HG03175 (cell line): ENCODE measurements around the gene XRCC4.

ENCODE experiments used
- ATAC-seq: cut with Tn5 transposase; IDR thresholded peaks from one replicate; pipeline ENCODE4 v1.9.1; 2021; ENCODE audit warnings: mild to moderate bottlenecking, moderate library complexity; ENCODE audit not compliant: unreplicated experiment

XRCC4 gene

DNA sequence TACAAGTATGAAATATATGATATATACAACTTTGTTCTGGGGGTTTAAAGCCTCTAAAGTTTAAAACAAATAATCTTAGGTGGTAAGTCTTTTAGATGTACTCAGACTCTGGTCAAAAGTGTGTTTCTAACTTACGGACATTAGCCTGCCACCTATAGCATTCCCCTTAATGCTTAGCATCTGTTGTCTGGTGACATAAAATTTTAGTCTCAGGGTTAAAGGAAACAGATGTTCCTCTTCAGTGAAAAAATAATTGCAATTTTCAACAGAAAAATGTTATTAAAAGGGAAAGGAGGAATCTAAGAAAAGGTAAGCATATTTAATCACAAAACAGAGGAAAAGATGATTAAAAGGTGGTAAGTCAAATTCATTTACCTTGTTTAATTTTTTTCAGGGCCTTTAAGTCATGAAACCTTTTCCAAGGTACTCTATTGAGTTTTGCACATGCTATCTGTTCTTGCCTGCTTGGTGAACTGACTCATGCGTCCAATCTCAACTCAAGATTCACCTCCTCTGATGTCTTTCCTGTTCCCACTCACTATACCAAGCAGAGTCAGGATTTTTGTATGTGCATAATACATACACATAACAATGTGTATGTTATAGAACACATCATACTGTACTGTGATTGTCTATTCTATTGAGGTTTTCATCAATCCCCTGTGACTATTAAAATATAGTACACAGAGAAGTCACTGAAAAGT is 8.1 kb upstream of the XRCC4 start:
- ATAC-seq: no peak

DNA sequence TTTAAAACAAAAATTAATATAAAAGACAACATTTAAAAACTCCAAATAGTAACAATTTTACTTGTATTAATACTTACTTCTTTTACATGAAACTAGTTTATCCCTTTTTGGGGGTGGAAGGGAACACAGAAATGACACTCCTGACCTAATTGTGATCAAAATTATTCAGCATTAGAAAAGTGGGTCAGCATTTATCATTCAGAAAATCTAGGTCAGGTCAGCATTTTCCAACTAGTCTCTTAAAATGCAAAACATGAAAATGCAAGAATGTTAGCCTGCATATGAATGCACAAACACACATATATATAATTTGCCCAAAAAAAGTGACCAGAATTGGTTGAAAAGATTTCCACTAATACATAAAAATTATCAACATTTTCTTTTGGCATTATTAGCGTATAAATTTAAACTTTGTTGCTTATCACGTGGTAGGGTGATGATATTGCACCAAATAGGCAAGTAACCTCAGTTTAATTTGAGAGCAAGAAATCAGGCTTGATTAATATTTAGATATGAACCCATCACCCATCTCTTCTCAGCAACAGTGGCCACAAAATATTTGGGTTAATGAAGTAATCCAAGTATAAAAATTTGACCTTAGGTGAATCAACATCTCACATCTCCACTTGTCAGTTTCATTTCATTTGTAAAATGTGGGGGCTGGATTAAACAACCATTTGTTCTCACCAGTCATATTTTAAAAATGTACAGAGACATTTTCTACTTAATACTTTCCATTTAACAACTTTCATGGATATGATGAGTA is 5.9 kb upstream of the XRCC4 start:
- no peak for ATAC-seq

DNA sequence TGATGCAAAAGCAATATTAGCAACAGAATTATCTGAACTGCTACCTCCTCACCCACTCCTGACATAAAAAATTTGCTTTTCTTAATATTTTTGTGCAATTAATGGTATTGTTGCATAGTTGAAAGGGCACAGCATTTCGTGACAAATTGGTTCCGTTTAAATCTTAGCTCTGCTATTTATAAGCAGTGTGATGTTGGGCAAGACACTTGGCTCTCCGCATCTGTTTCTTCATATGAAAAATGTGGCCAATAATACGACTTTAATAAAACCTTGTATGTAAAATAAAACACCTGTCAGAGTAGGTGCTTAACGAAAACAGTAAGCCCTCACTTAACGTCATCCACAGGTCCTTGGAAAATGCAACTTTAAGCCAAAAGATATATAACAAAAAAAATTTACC is 4.4 kb upstream of the XRCC4 start:
- ATAC-seq: no peak

DNA sequence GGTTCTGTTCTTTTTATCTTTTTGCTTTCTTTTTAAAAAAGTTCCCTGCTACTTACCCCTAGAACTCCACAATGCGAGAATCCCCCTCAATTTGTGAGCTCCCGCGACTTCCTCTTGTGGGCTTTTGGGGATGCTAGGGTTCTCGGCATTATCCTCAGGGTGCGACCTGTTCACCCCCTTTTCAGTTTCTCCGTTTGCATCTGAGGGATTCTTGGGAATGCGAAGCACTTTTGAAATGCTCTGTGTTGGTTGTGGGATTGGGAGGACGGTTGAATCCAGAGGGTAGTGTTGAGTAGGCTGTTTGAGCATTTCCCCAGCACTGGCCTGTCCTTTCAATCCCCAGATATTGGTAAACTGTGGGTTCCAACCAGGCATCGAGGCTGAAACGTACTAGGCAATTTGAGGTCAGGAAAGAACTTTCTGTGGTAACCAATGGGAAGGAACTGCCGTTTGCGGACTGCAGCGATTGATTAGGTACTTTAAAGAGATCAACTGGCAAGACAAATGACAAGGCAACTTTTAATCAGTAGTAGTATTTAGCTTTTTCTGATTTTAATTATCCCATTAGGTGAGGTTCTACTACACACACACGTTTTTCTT is 415 bp downstream of the XRCC4 start:
- peak; percentile 7 for ATAC-seq

DNA sequence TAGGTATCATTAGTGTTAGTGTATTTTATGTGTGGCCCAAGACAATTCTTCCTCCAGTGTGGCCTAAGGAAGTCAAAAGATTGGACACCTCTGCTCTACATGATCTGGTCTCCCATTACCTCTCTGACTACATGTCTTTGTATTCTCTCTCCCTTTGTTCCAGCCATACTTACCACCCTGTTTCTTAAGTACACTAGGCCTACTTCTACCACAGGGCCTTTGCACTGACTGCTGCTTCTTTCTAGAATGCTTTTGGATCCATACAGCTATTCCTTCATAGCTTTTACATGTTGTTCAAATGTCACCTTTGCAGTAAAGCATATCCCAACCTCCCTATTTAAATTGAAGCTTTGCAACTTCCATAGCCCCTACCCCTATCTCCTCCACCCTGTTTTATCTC is 5.4 kb downstream of the XRCC4 start:
- no peak for ATAC-seq

DNA sequence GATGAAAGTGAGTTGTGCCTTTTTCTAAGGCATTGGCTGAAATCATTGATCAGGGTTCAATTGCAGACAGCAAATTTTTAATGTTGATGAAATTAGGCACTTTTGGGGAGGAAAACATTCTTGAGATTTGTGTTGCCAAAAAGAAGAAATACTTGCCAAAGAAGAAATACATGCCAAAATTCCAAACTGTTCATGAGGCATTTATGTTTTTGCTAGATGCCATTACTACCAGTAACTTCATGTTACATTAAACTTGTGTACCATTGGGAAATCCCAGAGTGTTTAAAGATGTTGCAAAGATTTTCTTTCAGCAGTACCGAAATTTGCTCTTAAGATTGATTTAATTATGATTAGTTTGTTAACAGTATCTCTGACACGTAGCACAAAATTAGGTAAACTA is 7.0 kb downstream of the XRCC4 start:
- no peak for ATAC-seq

DNA sequence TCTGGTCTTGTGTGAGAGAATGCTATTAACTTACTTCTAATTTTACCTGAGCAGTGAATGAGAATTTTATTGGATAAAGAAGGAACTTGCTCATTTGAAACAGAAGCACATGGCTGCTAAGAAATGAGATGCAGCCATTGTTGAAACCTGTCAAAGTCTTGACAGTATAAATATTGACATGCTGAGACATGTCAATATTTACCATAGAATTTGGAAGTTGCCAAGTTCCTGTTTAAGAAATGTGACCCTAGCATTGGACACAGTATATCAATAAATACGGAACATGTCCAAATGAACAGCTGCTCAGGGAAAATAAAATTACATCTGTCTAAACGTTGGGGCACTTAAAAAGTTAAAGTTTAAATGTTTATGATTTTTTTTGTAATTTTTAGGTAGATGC is 7.8 kb downstream of the XRCC4 start:
- no peak for ATAC-seq

DNA sequence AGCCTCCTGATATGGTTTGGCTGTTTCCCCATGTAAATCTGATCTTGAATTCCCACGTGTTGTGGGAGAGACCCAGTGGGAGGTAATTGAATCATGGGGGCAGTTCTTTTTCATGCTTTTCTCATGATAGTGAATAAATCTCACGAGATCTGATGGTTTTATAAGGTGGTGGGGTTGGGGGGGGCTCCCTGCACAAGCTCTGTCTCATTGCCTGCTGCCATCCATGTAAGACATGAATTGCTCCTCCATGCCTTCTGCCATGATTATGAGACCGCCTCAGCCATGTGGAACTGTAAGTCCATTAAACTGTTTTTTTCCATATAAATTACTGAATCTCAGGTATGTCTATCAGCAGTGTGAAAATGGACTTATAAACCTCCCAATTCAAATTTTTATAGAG is 12.8 kb downstream of the XRCC4 start:
- ATAC-seq: no peak

DNA sequence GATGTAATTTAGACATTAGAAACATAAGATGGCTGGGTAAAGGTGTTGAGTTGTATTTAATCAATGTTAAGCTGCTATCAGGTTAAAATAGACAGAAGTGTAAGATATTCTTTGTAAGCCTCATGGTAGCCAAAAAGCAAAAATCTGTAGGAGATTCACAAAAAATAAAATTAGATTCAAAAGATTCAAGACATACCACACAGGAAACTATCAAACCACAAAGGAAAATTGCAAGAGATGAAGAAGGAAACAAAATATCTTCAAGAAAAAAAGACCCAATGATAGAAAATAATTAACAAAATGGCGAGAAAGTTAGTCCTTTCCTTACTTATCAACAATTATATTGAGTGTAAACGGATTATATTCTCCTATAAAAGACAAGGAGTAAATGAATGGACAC is 15.3 kb downstream of the XRCC4 start:
- no peak for ATAC-seq

DNA sequence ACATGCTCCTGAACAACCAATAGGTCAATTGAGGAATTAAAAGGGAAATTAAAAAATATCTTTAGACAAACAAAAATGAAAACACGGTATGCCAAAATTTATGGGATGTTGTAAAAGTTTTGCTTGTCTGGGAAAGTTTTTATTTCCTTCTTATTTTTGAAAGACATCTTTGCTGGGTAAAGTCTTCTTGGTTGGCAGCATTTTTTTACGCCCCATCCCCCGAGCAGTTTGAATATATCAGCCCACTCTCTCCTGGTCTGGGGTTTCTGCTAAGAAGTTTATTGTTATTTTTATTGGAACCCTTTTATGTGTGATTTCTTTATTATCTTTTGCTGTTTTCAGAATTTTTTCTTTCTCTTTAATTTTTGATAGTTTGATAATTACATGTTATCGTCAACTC is 16.3 kb downstream of the XRCC4 start:
- ATAC-seq: no peak

DNA sequence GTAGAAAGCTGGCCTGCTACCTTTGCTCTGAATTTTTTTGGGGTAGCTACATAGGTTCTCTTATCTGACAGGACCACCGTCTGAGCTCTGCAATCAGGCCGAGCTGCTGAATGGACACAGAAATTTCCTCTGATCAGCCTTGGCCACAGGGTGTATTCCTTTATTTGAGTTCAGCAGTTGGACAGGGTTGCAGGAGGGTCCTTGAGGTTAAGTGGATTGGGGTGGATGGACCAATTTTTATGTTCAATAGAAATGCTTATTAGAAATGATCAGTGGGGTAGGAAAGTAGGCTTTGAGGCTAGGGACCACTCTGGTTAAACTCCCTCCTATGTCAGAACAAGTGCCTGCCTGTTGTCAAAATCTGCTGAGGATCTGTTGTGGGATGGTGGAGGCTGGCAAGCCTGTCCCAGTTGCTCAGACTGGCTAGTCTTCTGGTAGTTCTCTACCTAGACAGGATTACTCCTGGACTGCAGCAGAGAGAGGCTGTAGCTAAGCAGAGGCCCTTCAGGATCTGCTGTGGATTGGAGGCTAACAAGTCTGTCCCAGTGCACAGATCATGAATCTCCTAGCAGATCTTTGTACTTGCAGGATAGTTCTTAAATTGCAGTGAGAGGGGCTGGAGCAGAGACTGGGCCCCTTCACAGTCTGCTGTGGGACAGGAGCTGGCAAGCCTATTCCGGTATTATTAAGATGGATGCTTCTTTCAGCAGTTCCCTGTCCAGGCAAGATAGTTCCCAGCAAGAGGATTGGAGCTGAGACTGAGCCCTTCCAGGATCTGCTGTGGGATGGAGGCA is 18.0 kb downstream of the XRCC4 start:
- no peak for ATAC-seq

DNA sequence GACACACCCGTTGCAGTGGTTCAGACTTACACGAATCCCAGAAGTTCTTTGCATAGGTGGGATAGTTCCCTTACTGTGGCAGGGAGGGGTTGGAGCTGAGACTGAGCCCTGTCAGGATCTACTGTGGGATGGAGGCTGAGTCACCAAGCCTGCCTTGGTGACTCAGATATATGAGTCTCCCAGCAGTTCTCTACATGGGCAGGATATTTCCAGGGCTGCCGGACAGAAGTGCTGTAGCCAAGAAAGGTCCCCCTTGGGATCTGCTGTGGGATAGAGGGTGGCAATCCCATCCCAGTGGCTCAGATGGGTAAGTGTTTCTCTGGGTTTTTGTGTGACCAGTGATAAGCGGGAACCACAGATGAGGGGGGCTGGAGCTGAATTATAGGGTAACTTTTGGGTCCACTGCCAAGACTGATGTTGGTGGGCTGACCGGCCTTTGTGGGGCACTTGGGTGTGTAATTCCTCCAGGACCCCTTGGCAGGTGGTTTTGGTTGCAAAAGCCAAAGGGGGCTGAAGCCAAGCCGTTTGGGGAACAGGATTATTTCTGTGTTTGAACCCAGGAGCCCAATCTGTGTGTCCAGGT is 18.7 kb downstream of the XRCC4 start:
- ATAC-seq: no peak

DNA sequence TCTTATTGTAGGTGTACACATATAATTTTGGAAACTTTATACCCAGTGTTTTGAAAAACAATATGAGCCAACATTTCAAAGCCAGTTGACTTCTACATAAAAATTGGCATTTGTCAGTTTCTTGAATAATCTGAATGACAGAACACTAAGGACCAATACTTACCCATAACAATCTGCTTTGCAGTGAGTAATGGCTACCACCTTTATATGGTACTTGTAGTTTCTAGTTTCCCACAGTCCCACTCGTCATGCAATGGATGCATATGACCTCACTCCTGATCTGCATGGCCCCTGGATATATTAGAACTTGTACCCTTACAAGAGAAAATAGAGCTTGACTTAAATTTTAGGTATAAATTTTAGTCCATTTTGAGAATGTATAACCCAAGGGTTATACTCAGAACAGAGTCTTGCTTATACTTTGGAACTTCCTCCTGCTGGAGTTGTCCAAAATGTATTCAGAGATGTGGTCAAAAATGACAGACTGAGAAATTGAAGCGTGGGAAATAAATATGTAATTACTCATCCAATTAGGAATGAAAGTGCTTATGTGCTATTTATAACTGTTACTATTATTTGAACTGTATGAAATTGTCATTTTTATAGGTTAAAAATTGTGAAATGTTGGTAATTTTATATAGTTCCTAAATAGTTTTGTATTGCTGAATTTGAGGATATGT is 19.5 kb downstream of the XRCC4 start:
- ATAC-seq: no peak

DNA sequence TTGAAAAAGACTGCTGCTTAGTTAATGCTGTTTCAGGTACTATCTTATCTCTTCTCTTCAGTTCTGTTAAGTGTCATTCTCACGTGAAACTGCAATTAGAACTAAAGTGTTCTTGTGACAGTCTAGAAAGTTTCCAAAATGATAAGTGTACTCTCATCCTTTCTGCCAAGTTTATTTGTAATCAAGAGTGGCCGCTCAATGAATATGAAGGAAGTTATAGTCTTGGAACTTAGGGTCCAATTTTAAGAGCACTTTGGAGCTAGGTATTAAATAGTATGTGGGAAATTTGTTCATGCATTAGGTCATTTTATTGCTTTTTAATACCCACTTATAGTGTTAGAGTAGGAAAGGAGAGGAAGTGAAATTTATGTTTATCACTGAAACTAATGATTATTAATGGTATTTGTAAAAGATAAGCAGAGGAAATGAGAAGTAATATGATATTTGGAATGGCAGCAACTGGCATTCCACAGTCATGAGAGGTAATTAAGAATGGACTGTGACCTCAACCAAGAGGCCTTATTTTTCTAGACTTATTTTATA is 20.4 kb downstream of the XRCC4 start:
- no peak for ATAC-seq

DNA sequence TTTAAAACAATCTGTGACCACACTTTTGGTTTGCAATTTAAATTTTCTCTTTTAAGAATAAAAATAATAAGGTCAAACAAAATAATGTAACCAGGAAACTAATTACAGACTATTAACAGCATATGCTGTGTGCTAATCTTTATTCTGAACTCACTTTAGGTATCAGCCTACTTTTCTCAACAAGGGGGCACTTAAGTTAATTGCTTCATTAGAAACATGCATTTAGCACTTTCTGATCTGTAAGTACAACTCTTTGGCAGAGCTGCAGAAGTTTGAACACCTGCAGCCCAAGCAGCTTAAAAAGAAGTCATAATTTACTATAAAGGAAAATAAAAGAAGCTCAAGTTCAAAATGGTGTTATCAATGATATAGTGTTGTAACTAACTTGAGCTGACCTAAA is 21.7 kb downstream of the XRCC4 start:
- no peak for ATAC-seq

DNA sequence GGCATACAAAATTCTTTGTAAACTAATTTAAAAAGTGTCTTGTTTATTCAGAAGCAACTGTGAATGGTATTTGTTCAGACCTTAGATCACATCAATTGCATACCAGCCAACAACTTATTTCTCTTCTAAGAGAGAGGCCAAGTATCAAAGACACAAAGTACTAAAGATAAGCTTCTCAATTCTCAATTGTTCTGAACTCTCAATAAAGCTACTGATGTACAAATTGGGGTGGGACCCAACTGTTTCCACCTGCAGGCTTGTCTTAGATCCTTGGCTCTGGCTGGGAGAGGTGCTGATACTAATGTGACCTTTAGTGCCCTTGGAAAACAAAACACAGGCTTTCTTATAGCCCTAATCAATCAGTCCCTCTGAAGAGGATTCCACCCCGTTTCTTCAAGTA is 22.1 kb downstream of the XRCC4 start:
- no peak for ATAC-seq

DNA sequence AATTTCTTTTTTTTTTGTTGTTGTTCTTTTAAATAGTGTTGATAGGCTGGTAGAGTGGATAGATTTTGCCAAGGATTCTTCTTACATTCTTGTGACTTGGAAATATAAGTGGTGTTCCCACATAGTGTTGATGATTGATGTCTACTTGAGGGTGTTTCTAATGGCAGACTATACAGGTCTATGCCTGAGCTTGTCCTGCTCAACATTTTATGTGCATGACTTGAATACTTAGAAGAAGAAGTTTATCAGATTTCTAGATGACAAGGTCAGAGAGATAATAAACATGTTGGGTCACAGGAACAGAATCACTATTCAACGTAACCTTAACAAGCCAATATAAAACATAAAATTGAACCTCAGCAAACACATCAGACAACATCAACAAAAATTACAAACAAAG is 24.2 kb downstream of the XRCC4 start:
- ATAC-seq: no peak

DNA sequence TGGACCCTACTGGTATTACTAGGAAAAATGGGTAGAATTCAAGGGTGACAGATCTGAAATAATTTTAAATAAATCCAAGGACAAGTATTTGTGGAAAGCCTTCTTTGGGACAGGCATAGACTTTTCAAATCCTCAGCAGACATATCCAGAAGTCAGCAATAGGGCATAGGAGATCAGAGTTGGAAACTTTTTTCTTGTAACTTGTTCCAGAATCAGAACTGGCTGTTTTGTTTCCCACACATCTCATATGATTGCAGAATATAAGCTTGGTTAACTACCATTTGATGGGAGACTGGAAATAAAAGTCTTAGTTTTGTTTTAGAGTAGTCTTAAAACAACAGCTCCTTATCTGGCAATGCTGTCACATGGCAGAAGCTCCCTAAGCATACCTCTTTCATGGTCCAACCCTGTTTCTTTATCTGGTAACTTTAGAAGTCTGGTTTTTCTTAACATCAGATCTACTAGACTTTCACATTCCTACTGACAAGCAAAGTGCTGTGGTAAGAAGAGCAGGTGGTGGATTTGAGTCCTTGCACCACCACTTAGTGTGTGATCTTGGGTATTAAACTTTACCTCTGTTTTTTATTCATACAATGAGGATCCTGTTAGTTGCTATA is 25.1 kb downstream of the XRCC4 start:
- no peak for ATAC-seq

DNA sequence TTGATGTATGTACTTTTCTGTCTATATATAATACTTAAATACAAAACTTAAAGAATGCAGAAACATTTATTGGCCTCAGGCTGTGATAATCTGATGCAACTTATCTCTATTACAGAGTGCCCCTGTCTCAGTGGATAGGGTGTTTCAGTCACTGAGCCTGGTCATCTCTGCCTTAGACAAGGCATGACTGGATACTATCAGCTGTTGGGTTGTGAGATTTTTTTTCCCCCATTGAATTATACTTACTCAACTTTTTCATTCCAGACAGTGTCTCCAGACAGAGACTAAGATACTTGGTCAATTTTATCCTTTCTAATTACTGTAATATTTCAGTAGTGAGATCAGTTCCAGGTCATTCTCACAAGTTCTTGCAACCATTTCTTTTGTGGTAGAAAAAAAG is 26.7 kb downstream of the XRCC4 start:
- ATAC-seq: no peak
